Activated B cell treated with CpG ODN at 0.5 μM for 24 hours (primary cell): ENCODE results near the gene CTCF. TPM values are rescaled to one million over a fixed set of nuclear protein-coding genes. Genes with fewer than 3 reads are reported as not detected.
A peak's percentile ranks its signal among the peaks of the same experiment; 100 is the strongest.

Source experiments
- ATAC-seq: fragments of 200-7000 bp; cut with Tn5 transposase; one replicate; pipeline ENCODE4 v1.10.0; 2021; ENCODE audit warnings: low read depth, mild to moderate bottlenecking, moderate library complexity
- CTCF ChIA-PET: fragments of 350-600 bp; sonication (Branson Sonifier 250); formaldehyde crosslinking; loops from one replicate; lab custom pipeline; 2021; ENCODE audit warnings: antibody characterized with exemption; lab: Charles Lee
- POLR2A ChIA-PET: fragments of 350-600 bp; sonication (Branson Sonifier 250); formaldehyde crosslinking; loops from one replicate; lab custom pipeline; 2021; ENCODE audit warnings: antibody characterized with exemption; lab: Charles Lee
- DNase-seq: peaks from one replicate; pipeline ENCODE4 v3.0.0; 2022
- H3K27ac Mint-ChIP-seq: one replicate; pipeline ENCODE4 v1.8.0; 2020; ENCODE audit warnings: mixed read lengths
- H3K27me3 Mint-ChIP-seq: one replicate; pipeline ENCODE4 v1.8.0; 2021; ENCODE audit warnings: mixed read lengths
- H3K36me3 Mint-ChIP-seq: one replicate; pipeline ENCODE4 v1.8.0; 2021; ENCODE audit warnings: low read depth, mixed read lengths
- H3K4me1 Mint-ChIP-seq: one replicate; pipeline ENCODE4 v1.8.0; 2021; ENCODE audit warnings: mixed read lengths
- H3K4me3 Mint-ChIP-seq: one replicate; pipeline ENCODE4 v1.8.0; 2020; ENCODE audit warnings: mild to moderate bottlenecking, mixed read lengths
- H3K9me3 Mint-ChIP-seq: one replicate; pipeline ENCODE4 v1.8.0; 2020; ENCODE audit warnings: mixed read lengths
- intact Hi-C: fragments of 100-400 bp; cut with micrococcal nuclease; formaldehyde crosslinking; loops from one replicate; pipeline ENCODE4 v1.15.1; 2024
- total RNA-seq: library from RNA; stranded (reverse); gene quantifications from 2 replicates; pipeline ENCODE4 v1.2.3, GENCODE V29; 2022
- TF ChIP-seq, protein P1 (sequence below): fragments of 200-600 bp; IDR thresholded peaks from one replicate; pipeline ENCODE4 v1.8.0; 2022; ENCODE audit warnings: antibody characterized with exemption, mild to moderate bottlenecking

Gene CTCF
- total RNA-seq, 1 donor from 2014 or later = 59.6 TPM

DNA sequence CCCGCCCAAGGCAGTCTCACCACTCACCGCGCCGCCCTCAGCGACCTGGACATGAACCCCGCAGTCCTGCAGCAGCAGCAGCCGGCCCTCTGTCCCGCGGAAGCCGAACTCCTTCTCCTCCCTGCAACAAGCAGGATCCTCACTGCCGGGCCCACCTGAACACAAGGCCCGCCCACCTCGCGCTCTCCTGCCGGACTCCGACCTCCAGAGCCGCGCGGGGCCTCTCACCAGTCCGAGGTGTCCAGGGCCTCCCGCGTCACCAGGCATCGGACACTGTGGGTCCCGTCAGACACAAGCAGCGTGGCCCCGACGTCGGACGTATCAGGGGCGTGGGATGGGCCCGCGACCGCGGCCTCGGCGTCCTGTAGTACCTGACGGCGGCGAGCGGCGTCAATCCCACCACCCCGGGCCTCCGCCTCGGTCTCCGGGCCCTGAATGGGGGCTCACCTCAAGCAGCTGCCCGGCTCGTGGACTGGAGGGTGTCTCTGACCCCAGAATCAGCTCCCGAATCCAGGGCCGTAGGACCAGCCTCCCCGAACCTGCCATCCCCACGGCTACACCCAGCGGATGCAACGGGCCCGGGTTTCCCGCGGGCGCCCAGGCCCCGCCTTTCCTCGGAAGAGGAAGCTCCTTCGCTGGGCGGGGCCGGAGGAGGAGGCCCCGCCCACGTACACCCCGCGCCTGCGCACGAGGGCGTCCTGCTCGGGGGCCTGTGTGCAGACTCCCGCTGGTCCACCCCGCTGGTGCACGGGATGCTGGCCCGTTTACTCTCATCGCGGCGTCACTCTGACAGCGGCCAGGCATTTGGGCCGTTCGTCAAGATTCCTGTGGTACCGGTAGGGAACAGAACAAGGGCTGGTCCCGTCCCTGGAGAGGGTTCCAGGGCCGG lies 97.6 kb downstream of the CTCF start, which contains the start of gene ACD:
TSS of gene ACD (minus strand) at position 586 of the 889 bp plus-strand sequence. CDS start at position 546, 40 bp downstream.
- peak; percentile 73 for ATAC-seq

GRCh38 chr16:67660564-67661028 lies 98.3 kb downstream of the CTCF start, which contains the start of gene PARD6A:
Gene PARD6A (plus strand): TSS chr16:67660960. CDS start chr16:67661039, 79 bp downstream.
- no peaks in the 10 kb centered on the region for H3K27me3 Mint-ChIP-seq
- peak within 1 kb of the TSS; percentile 94 for H3K4me3 Mint-ChIP-seq
- intact Hi-C loops = loop anchor here (1.0 to 10.0 kb wide), 11 partner anchors 15 to 574 kb away; partner anchors contain the start of genes ATP6V0D1, B3GNT9, CARMIL2 and CENPT
- TF ChIP-seq, protein P1, sequence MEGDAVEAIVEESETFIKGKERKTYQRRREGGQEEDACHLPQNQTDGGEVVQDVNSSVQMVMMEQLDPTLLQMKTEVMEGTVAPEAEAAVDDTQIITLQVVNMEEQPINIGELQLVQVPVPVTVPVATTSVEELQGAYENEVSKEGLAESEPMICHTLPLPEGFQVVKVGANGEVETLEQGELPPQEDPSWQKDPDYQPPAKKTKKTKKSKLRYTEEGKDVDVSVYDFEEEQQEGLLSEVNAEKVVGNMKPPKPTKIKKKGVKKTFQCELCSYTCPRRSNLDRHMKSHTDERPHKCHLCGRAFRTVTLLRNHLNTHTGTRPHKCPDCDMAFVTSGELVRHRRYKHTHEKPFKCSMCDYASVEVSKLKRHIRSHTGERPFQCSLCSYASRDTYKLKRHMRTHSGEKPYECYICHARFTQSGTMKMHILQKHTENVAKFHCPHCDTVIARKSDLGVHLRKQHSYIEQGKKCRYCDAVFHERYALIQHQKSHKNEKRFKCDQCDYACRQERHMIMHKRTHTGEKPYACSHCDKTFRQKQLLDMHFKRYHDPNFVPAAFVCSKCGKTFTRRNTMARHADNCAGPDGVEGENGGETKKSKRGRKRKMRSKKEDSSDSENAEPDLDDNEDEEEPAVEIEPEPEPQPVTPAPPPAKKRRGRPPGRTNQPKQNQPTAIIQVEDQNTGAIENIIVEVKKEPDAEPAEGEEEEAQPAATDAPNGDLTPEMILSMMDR = no peak
- ATAC-seq = peak; percentile 80
- H3K27ac Mint-ChIP-seq = peak within 1 kb of the TSS; percentile 94
- no peaks in the 10 kb centered on the region for H3K9me3 Mint-ChIP-seq
- peaks cover 28% of the 10 kb centered on the region for H3K4me1 Mint-ChIP-seq
- ChIA-PET CTCF (interaction anchor here (1.0 to 2.3 kb wide), 7 partner anchors 9 to 179 kb away, joined by 3 to 8 read pairs (median 4); partner anchors contain the start of genes ATP6V0D1 and CARMIL2), POLR2A (interaction anchor here (0.6 to 3.6 kb wide), 27 partner anchors 10 to 413 kb away, joined by 3 to 32 read pairs (median 5); partner anchors contain the start of genes ATP6V0D1, CARMIL2, CTCF and FHOD1)
- peak; percentile 87 for DNase-seq
- H3K36me3 Mint-ChIP-seq = peaks cover 28% of the 10 kb centered on the region

More for the DNA sequence above, 97.6 kb downstream of the CTCF start, which contains the start of gene ACD:
- intact Hi-C loops = loop anchor here (1.0 to 10.0 kb wide), 11 partner anchors 15 to 575 kb away; partner anchors contain the start of genes ATP6V0D1, B3GNT9, CARMIL2 and CENPT
- peaks cover 34% of the 10 kb centered on the region for H3K36me3 Mint-ChIP-seq
- H3K27me3 Mint-ChIP-seq = no peaks in the 10 kb centered on the region
- no peaks in the 10 kb centered on the region for H3K9me3 Mint-ChIP-seq
- H3K4me3 Mint-ChIP-seq = peak within 1 kb of the TSS; percentile 94
- peaks cover 26% of the 10 kb centered on the region for H3K4me1 Mint-ChIP-seq
- H3K27ac Mint-ChIP-seq = peak within 1 kb of the TSS; percentile 94
- TF ChIP-seq, protein P1 = no peak
- peak; percentile 98 for DNase-seq
- ChIA-PET POLR2A (interaction anchor here (0.6 to 3.6 kb wide), 28 partner anchors 9 to 425 kb away, joined by 3 to 32 read pairs (median 4); partner anchors contain the start of genes ATP6V0D1, CARMIL2, CTCF and FHOD1), CTCF (interaction anchor here (1.0 to 2.3 kb wide), 6 partner anchors 9 to 179 kb away, joined by 3 to 8 read pairs (median 4); partner anchors contain the start of genes ATP6V0D1 and CARMIL2)

- ChIA-PET POLR2A (interaction anchor here (0.6 to 3.6 kb wide), 11 partner anchors 15 to 1412 kb away, joined by 3 to 32 read pairs (median 5); partner anchors contain the start of genes CARMIL2, CTCF, GFOD2 and RIPOR1), CTCF (interaction anchor here (1.6 to 2.0 kb wide), 4 partner anchors 8 to 180 kb away, joined by 4 to 5 read pairs (median 4); partner anchors contain the start of gene ATP6V0D1)
- intact Hi-C loops = loop anchor here (2.0 to 10.0 kb wide), 5 partner anchors 186 to 574 kb away; partner anchors contain the start of genes B3GNT9, CENPT, ESRP2 and FBXL8
- Mint-ChIP-seq H3K27me3 (no peaks in the 10 kb centered on the region), H3K36me3 (peaks cover 21% of the 10 kb centered on the region), H3K4me1 (peaks cover 29% of the 10 kb centered on the region), H3K27ac (peak overlapping the region; percentile 82), H3K9me3 (no peaks in the 10 kb centered on the region), H3K4me3 (peak overlapping the region; percentile 94)
- DNase-seq (no peak), ATAC-seq (no peak)
- TF ChIP-seq, protein P1 = no peak
Observed at GRCh38 chr16:67661101-67661761, 98.9 kb downstream of the CTCF start.

- Mint-ChIP-seq H3K27me3 (no peaks in the 10 kb centered on the region), H3K27ac (no peak overlapping the region), H3K4me1 (peaks cover 35% of the 10 kb centered on the region), H3K4me3 (peak overlapping the region; percentile 94), H3K9me3 (no peaks in the 10 kb centered on the region), H3K36me3 (peaks cover 14% of the 10 kb centered on the region)
- ChIA-PET CTCF (interaction anchor here (0.9 to 2.0 kb wide), 2 partner anchors 10 to 141 kb away, joined by 4 to 5 read pairs; no protein-coding TSS in a partner anchor), POLR2A (interaction anchor here (0.6 to 1.1 kb wide), 3 partner anchors 125 to 448 kb away, joined by 3 to 4 read pairs (median 3); partner anchors contain the start of gene RIPOR1)
- ATAC-seq (no peak), DNase-seq (no peak)
- TF ChIP-seq, protein P1 = no peak
- intact Hi-C loops = loop anchor here (2.0 to 10.0 kb wide), 5 partner anchors 185 to 573 kb away; partner anchors contain the start of genes B3GNT9, CENPT, ESRP2 and FBXL8
Observed at GRCh38 chr16:67661886-67662652, 99.7 kb downstream of the CTCF start.
